ENCODE measurements around the gene MEF2B.

DNA sequence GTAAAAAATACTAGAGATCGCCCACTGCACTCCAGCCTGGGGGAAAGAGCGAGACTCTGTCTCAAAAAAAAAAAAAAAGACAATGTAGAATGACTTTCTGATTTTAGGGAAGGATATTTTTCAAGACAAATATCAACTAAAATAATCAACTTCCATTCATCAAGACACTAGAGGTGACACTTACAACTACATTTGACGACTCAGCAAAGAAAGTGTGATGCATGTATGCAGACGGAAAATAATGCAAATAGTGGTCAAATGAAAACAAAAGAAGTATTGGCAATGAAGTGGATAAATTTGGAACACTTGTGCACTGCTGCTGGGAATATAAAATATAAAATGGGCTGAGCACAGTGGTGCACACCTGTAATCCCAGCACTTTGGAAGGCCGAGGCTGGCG lies 44.0 kb downstream of the MEF2B start:
- TF ChIP-seq SUZ12 (IDR thresholded peaks at IDR 0.05; ENCODE audit: unreplicated experiment) (no peak), IKZF1 (conservative IDR thresholded peaks at IDR 0.05) (no peak), BHLHE40 (IDR thresholded peaks at IDR 0.05; ENCODE audit: borderline replicate concordance in 1 of 2, low read depth in 2 of 2, low read length in 1 of 2) (no peak)
- TF ChIP-seq, protein P1, sequence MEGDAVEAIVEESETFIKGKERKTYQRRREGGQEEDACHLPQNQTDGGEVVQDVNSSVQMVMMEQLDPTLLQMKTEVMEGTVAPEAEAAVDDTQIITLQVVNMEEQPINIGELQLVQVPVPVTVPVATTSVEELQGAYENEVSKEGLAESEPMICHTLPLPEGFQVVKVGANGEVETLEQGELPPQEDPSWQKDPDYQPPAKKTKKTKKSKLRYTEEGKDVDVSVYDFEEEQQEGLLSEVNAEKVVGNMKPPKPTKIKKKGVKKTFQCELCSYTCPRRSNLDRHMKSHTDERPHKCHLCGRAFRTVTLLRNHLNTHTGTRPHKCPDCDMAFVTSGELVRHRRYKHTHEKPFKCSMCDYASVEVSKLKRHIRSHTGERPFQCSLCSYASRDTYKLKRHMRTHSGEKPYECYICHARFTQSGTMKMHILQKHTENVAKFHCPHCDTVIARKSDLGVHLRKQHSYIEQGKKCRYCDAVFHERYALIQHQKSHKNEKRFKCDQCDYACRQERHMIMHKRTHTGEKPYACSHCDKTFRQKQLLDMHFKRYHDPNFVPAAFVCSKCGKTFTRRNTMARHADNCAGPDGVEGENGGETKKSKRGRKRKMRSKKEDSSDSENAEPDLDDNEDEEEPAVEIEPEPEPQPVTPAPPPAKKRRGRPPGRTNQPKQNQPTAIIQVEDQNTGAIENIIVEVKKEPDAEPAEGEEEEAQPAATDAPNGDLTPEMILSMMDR (IDR thresholded peaks at IDR 0.05 in 2 of 3, conservative IDR thresholded peaks at IDR 0.05 in 1 of 3; ENCODE audit: control insufficient read depth in 2 of 3, extremely low read depth in 1 of 3, insufficient read depth in 1 of 3, low read depth in 3 of 3, low read length in 3 of 3): no peak
